Uterus (tissue), 2 donors: ENCODE data around the gene GUCY2C.

Source experiments
- CTCF ChIP-seq, 4 experiments: fragments of 200-600 bp in 2 of 4; fragments of 450-650 bp in 2 of 4; sonication (generic) in 2 of 4; IDR thresholded peaks; one replicate each; pipeline ENCODE4 v1.5.1; 2016 to 2019; ENCODE audit warnings: antibody characterized with exemption in 4 of 4, mild to moderate bottlenecking in 2 of 4, moderate library complexity in 1 of 4
- POLR2A ChIP-seq, 2 donors: fragments of 450-650 bp; IDR thresholded peaks; one replicate each; pipeline ENCODE4 v1.6.1; 2016; ENCODE audit warnings: antibody characterized with exemption in 2 of 2, mild to moderate bottlenecking in 1 of 2, moderate library complexity in 1 of 2

DNA sequence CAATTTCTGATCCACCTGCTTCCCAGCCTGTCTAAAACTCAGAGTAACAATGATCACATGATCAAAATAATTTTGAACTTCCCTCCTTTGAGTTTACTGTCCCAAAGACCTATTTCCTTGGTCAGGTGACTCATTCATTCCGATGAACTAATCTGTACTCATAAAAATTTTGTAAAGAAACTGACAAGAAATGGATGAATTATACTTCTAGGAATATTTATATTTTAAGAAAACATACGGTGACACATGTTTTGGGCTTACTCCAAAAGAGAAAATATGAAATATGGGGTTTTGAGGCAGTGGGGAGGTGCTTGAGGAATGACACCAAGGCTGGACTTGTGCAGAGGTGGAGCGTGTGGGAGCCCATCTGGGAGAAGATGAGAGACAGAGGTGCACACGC, 42.0 kb downstream of the GUCY2C start:
- no peak for TF ChIP-seq CTCF (IDR thresholded peaks at IDR 0.05)
- TF ChIP-seq POLR2A (IDR thresholded peaks at IDR 0.05), result no peak
